HG03139 (cell line): Measurements from ENCODE around the gene EFNB1.

Experiments
- ATAC-seq: cut with Tn5 transposase; IDR thresholded peaks from one replicate; pipeline ENCODE4 v1.9.1; 2021; ENCODE audit not compliant: unreplicated experiment

The EFNB1 gene

DNA sequence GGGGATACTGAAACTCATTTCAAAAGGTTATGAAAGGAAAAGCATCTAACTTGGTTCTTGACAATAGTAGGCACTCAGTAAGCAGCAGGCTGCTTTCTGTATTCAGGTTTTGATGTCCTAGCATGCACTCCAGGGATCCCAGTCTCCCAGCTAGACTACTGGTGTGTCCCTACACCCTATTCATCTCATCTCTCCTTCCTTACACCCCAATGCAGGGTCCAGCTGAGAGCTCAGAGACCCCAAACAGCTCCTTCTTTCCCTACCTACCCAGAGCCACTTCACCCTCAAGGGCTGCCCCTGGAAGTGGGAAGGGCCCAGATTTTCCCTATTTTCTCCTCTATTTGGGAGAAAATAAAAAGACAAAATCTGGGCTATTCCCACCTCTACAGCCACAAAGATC, 1.6 kb upstream of the EFNB1 start:
- no peak for ATAC-seq

GRCh38 chrX:68827848-68828624, 785 bp upstream of the EFNB1 start:
- ATAC-seq, result no peak

GRCh38 chrX:68829582-68830418, 979 bp downstream of the EFNB1 start:
- ATAC-seq, result no peak

- no peak for ATAC-seq
Measured at GRCh38 chrX:68830419-68831404, 1.9 kb downstream of the EFNB1 start.

- ATAC-seq, result no peak
Measured at GRCh38 chrX:68831405-68832100, 2.7 kb downstream of the EFNB1 start.

GRCh38 chrX:68832101-68832416, 3.2 kb downstream of the EFNB1 start:
- no peak for ATAC-seq

DNA sequence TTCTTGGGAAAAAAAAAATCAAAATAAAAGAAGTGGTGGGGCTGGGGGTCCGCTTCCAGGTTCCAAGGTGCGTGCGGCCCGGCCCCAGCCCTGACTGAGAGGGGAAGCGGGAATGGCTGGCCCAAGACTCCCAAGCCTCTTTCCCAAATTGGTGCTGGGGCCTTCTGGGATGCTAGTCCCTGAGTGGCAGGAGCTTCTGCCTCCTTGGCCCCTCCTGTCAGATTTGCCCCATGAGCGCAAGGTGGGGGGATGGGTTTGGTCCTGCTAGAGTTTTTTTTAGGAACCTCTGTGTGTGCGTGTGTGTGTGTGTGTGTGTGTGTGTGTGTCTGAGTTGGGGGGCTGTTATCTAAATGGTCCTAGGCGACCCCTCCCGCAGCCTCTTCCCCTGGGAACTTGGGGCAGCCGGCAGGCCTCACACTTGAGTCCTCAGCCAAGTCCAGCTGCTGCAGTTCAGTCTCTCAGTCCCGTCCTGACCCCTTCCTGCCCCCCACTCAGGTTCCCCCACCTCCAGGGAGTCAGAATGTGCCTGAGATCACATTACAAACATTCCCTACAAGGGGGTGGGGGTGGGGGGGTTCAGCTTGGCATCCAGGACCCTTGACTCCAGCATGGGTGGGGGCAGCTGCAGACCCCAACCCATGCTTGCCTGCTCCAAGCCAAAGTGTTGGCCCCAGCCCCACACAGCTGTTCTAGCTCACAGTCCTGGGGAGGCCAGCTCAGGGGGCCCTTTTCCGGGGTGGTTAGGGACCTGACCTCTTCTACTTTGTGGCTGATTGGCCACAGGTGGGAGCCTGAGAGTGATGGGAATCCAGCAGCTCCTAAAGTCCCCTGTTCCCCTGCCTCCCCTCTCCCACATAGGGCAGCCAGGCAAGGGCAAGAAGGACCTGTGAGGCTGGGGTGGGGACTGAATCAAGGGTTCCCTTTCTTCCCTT, 4.0 kb downstream of the EFNB1 start:
- ATAC-seq, result no peak

- no peak for ATAC-seq
Measured at GRCh38 chrX:68833448-68833805, 4.6 kb downstream of the EFNB1 start.

GRCh38 chrX:68833855-68834331, 5.1 kb downstream of the EFNB1 start:
- ATAC-seq, result no peak

- ATAC-seq, result no peak
Measured at GRCh38 chrX:68834371-68835103, 5.7 kb downstream of the EFNB1 start.

GRCh38 chrX:68835104-68835442, 6.3 kb downstream of the EFNB1 start:
- ATAC-seq, result no peak

- no peak for ATAC-seq
Measured at GRCh38 chrX:68835468-68835867, 6.6 kb downstream of the EFNB1 start.

- ATAC-seq, result no peak
Measured at GRCh38 chrX:68837119-68837518, 8.3 kb downstream of the EFNB1 start.

DNA sequence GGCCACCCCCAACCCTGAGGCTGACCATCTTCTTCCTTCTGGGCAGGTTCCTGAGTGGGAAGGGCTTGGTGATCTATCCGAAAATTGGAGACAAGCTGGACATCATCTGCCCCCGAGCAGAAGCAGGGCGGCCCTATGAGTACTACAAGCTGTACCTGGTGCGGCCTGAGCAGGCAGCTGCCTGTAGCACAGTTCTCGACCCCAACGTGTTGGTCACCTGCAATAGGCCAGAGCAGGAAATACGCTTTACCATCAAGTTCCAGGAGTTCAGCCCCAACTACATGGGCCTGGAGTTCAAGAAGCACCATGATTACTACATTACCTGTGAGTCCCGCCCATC, 9.7 kb downstream of the EFNB1 start:
- ATAC-seq, result no peak

GRCh38 chrX:68839771-68840170, 10.9 kb downstream of the EFNB1 start:
- no peak for ATAC-seq

DNA sequence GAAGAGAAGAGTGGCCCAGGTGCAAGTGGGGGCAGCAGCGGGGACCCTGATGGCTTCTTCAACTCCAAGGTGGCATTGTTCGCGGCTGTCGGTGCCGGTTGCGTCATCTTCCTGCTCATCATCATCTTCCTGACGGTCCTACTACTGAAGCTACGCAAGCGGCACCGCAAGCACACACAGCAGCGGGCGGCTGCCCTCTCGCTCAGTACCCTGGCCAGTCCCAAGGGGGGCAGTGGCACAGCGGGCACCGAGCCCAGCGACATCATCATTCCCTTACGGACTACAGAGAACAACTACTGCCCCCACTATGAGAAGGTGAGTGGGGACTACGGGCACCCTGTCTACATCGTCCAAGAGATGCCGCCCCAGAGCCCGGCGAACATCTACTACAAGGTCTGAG, 11.4 kb downstream of the EFNB1 start:
- ATAC-seq, result no peak

DNA sequence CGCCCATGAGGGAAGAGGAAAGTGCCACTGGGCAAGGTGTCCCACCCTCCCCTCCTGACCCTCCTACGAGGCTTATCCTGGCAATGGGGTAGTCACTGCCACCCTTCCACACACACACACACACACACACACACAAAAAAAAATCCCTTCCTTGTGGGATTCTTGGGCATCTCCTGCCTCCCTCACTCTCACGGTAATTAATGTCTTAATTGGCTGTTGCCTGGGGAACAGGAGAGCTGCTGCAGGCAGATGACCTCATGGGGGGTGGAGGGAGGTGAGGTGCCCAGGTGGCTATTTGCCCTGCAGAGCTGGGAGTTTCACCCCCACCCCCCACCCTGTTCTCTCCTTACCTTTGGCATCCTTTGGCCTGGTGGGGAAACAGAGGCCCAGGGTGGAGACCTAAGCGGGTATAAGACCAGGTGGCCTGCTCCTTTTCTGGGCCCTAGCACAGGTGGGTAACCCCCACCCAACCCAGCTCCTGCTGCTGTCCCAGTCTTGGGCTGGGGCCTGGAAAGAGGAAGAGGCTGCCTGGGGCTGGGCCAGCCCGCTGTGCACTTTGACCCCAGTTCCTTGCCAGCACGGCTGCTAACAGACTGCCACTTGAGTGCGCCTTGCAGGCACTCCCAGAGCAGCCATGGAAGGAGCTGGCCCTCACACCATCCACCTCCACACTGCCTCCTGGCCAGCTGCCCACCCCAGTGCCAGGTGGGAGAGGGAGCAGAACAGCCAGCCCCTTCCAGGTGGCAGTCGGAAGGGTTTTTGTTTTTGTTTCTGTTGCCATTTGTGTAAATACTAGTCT, 12.6 kb downstream of the EFNB1 start:
- ATAC-seq, result no peak

DNA sequence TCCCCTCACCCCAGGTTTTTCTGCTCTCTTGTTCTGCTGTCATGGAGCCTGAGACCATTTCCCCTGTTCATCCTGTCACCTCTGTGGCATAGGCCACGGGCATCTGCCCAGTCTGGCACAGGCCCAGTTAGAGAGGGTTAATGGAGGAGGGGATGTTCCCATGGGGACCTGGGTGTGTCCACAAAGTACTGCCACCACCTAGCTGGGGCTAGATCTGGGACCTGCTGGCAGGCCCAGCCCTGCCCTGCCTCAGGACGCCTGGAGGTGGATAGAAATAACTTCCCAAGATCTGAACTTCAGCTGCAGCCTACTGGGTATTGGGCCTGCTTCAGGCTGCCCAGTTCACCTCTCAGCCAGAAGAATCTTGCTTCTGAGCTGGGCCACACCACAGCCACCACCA, 13.5 kb downstream of the EFNB1 start:
- no peak for ATAC-seq
